ENCODE results near the gene TRPM8. TPM values are rescaled to one million over a fixed set of nuclear protein-coding genes. Genes with fewer than 3 reads are reported as not detected.

Gene TRPM8
- total and polyA plus RNA-seq, 12 donors: not detected

DNA sequence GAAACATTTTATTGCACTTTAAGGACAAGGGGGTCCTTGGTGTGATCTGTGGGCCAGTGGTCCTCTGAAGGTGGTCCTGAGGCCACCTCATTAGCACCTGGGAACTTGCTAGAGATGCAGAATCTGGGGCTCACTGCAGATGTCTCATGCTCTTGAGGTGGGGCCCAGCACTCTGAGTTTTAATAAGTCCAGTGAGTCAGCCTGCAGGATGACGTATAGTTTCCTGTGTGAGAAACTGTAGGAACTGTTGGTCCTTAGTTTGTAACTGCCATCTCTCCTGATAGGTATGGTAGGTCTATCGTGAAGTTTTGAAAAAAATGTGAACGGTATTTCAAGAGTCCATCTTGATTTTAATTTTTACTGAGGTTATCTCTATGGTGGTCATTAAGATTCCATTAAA, 2.8 kb downstream of the TRPM8 start:
- Histone ChIP-seq H3K36me3 (no peaks in the 10 kb centered on the region), H3K27ac (no peak overlapping the region), H3K4me1 (no peaks in the 10 kb centered on the region), H3K9me3 (no peaks in the 10 kb centered on the region), H3K4me3 (no peak overlapping the region), H3K27me3 (peaks cover 0 to 40% (median 14%) of the 10 kb centered on the region in 7 donors)
- WGBS, 2 donors: 79 to 81% methylated on average over 3 of the region's 3 CpGs
- DNase-seq: no peak
- TF ChIP-seq, protein P1, sequence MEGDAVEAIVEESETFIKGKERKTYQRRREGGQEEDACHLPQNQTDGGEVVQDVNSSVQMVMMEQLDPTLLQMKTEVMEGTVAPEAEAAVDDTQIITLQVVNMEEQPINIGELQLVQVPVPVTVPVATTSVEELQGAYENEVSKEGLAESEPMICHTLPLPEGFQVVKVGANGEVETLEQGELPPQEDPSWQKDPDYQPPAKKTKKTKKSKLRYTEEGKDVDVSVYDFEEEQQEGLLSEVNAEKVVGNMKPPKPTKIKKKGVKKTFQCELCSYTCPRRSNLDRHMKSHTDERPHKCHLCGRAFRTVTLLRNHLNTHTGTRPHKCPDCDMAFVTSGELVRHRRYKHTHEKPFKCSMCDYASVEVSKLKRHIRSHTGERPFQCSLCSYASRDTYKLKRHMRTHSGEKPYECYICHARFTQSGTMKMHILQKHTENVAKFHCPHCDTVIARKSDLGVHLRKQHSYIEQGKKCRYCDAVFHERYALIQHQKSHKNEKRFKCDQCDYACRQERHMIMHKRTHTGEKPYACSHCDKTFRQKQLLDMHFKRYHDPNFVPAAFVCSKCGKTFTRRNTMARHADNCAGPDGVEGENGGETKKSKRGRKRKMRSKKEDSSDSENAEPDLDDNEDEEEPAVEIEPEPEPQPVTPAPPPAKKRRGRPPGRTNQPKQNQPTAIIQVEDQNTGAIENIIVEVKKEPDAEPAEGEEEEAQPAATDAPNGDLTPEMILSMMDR (IDR thresholded peaks at IDR 0.05): no peak
- intact Hi-C loops (cut with DNase I): no loop called here
- no peak for ATAC-seq

DNA sequence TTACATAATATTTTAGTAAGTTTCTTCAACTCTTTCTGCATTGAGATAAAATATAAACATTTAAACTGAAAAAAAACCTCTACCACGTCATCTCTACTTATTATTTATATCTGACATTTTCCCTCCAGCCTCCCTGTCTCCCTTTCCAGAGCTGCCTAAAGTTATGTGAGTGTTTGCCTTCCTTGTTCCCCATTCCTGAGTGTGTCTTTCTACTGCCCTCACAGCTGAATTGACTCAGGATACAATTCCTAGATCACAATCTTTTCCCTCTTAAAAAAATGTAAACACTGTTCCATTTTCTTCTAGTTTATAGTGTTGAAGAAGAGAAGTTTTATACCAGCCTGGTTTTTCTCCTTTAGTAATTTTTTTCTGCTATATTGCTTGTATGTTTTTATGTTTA, 5.3 kb downstream of the TRPM8 start:
- no peak overlapping the region for H3K27ac ChIP-seq
- no peaks in the 10 kb centered on the region for H3K36me3 ChIP-seq
- TF ChIP-seq, protein P1 (IDR thresholded peaks at IDR 0.05): no peak
- H3K9me3 ChIP-seq: no peaks in the 10 kb centered on the region
- WGBS, 2 donors: 37 to 49% methylated on average over 1 of the region's 1 CpG
- intact Hi-C loops (cut with DNase I): no loop called here
- DNase-seq: no peak
- no peaks in the 10 kb centered on the region for H3K4me1 ChIP-seq
- no peak overlapping the region for H3K4me3 ChIP-seq
- peaks cover 0 to 36% (median 17%) of the 10 kb centered on the region in 7 donors for H3K27me3 ChIP-seq
- ATAC-seq: no peak

DNA sequence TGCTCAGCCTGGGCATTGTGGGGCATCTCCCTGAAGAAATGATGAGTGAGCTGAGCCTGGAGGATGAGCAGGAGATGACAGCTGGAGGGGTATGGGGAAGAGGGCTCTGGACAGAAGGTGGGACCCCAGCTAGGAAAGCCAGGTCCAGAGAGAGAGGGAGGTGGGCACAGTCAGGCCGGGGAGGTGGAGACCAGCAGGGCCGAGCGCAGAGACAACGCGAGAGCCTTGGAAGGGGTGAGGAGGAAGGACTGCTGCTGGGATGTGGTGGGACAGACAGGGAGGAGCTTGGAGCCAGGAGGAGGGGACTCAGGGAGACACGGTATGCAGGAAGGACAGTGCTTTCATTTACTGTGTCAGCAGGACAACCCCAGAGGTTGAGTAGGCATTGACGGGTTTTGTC, 8.2 kb downstream of the TRPM8 start:
- no peak overlapping the region for H3K4me3 ChIP-seq
- intact Hi-C loops (cut with DNase I): no loop called here
- TF ChIP-seq, protein P1 (IDR thresholded peaks at IDR 0.05): no peak

DNA sequence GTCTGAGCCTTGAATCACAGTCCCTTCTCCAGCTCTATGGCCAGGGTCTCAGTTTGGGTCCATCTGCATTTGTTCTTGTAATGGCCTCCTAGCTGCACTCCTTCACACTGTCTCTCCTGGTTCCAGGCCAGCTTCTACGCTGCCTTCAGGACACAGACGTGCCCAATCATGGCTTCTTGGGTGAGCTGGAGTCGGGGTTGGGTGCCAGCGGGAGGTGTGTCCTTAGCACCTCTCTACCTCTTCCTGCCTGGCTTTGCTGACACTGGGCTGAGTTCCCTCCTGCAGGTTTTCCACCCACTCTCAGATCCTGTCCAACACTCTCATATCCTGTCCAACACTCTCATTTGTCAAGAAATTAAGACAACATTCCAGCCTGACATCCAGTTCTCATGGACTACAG, 9.6 kb downstream of the TRPM8 start:
- peaks cover 0 to 64% (median 36%) of the 10 kb centered on the region in 7 donors for H3K27me3 ChIP-seq
- WGBS, 2 donors: 72 to 79% methylated on average over 4 of the region's 4 CpGs

More for the DNA sequence above, 8.2 kb downstream of the TRPM8 start:
- Histone ChIP-seq H3K4me1 (no peaks in the 10 kb centered on the region), H3K27ac (no peak overlapping the region), H3K9me3 (no peaks in the 10 kb centered on the region), H3K36me3 (no peaks in the 10 kb centered on the region), H3K27me3 (peaks cover 0 to 52% (median 27%) of the 10 kb centered on the region in 7 donors)
- DNase-seq (no peak), ATAC-seq (no peak)
- 67 to 73% methylated on average over 7 of the region's 7 CpGs for WGBS, 2 donors

More for the DNA sequence above, 9.6 kb downstream of the TRPM8 start:
- H3K4me1 ChIP-seq: no peaks in the 10 kb centered on the region
- no peak for ATAC-seq
- intact Hi-C loops (cut with DNase I): no loop called here
- H3K4me3 ChIP-seq: no peak overlapping the region
- H3K27ac ChIP-seq: no peak overlapping the region
- TF ChIP-seq, protein P1 (IDR thresholded peaks at IDR 0.05): no peak
- no peaks in the 10 kb centered on the region for H3K36me3 ChIP-seq
- no peaks in the 10 kb centered on the region for H3K9me3 ChIP-seq
- no peak for DNase-seq

All from heart right ventricle (tissue), 16 donors.